HG02678 (cell line): ENCODE results near the gene STT3B.

Source experiments
- ATAC-seq: cut with Tn5 transposase; IDR thresholded peaks from one replicate; pipeline ENCODE4 v1.9.1; 2021; ENCODE audit warnings: mild to moderate bottlenecking, moderate library complexity; ENCODE audit not compliant: unreplicated experiment

STT3B gene

DNA sequence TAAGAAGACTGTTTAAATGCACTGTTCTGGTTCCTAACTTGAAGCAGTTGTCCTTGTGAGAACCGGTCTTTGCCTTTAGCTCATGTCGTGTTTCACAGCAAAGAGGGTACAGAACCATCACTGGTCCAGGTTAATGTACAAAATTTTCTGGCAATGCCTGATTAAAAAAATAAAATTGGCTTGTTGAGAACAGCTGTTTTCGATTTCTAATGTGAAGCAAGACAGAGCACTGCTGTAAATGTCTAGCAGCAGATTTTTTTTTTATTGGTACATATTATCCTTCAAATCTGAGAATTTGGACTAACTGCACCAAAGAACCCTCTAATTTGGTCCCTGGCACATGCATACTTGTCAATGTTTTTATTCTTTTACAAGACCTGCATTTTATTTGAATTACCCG, 103.3 kb downstream of the STT3B start:
- no peak for ATAC-seq

- ATAC-seq, result no peak
These were observed 104.1 kb downstream of the STT3B start for GRCh38 chr3:31636694-31637442.

- ATAC-seq, result no peak
These were observed 107.1 kb downstream of the STT3B start for GRCh38 chr3:31639828-31640227.

DNA sequence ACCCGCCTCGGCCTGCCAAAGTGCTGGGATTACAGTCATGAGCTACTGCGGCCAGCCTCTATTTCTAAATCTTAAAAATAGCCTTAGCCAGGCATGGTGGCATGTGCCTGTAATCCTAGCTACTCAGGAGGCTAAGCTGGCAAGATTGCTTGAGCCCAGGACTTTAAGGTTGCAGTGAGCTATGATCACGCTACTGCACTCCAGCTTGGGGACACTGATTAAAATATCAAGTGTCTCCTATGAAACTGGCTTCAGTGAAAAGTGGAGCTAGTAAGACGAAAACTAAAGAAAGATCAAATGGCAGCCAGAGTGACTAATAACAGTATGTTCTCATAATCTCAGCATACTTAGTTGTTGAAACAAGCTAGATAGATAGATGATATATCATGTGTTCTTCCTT, 112.5 kb downstream of the STT3B start:
- ATAC-seq, result no peak

- no peak for ATAC-seq
These were observed 115.7 kb downstream of the STT3B start for GRCh38 chr3:31648286-31648968.

- no peak for ATAC-seq
These were observed 119.6 kb downstream of the STT3B start for GRCh38 chr3:31652296-31652695.

DNA sequence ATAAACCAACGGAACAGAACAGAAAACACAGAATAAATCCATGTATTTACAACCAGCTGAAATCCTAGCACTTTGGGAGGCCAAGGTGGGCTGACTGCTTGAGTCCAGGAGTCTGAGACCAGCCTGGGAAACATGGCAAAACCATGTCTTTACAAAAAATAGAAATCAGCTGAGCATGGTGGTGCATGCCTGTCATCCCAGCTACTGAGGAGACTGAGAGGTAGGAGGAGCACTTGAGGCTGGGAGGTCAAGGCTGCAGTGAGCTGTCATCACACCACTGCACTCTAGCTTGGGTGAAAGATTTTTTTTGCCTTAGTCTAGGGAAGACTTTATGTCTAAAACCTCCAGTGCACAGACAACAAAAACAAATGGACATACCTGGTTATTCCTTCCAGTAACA, 120.7 kb downstream of the STT3B start:
- no peak for ATAC-seq

- ATAC-seq, result no peak
These were observed 122.3 kb downstream of the STT3B start for GRCh38 chr3:31654998-31655397.

DNA sequence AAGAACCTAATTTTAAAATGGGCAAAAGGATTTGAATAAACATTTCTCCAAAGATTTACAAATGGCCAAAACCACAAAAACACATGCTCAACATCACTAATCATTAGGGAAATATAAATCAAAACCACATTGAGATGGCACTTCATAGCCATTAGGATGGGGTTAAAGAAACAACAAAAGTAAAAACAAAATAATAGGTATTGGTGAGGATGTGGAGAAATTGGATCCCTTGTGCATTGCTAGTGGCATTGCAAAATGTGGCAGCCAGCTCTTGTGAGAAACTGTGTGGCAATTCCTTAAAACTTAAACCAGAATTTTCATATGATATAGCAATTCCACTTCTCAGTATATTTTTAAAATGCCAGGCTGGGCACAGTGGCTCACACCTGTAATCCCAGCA, 126.5 kb downstream of the STT3B start:
- no peak for ATAC-seq

GRCh38 chr3:31661286-31661685, 128.6 kb downstream of the STT3B start:
- ATAC-seq, result no peak

DNA sequence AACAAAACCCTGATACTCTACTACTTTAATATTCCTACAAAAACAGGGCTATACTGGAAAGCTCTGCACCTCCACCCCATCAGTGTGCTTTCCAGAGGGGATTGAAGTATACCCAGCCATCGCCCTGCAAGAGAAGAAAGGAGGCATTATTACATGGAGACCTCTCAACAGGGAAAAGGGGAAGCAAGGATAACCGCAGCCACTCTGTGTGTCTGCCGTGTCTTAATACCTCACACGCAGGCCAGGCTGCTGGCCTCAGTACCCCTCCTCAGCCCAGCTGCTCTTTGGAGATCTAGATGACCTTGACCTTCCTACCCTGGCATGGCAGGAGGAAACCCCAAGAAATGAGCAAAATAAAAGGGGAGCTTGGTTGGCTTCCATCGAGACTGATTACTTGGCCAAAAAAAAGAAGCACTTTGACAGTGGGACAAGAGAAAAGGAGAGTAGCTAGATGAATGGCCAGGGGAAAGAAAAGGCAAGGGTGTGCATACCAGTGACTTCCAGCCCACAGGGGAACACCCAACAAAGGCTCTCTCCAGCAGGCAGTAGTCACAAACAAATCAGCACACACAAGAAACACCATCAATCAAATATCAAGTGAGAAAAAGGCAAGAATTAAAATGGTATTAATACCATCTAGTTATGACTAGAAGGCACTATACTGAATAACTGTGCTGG, 129.4 kb downstream of the STT3B start:
- no peak for ATAC-seq

GRCh38 chr3:31664031-31664430, 131.3 kb downstream of the STT3B start:
- no peak for ATAC-seq

GRCh38 chr3:31667582-31667981, 134.9 kb downstream of the STT3B start:
- no peak for ATAC-seq

DNA sequence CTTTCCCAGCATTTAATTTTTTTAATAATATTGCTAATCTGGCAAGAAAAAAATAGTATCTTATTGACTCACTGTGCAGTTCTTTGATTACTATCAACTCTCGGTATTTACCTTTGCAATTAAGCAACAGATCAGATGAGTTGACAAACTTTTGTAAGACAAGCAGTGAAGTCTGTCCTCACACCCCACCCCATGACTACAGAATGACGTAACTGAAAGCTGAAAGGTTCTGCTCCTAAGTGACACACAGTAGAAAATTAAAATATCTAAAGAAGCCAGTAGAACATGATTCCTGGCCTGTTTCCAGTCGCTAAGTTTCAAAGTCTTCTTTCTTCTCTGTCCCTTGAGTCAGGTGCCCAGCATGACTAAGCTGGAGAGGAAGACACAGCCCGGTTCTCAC, 135.5 kb downstream of the STT3B start:
- no peak for ATAC-seq

DNA sequence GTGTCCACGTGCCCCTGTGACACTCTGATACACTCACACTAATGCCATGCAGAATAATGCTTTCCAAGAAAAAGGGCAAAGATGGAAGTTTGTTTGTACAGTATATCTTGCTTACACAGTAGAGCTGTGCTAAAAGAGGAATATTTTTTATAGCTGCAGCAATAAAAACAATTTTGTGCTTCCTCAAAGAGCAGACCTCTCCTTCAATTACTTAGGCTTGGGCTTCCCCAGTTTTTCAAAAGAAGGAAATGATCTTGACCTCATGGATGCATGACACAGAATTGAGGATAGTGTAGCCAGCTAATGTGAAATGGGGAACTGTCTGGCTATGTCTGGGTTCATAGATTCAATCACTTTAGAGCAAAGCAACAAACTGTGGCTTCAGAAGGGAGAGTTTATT, 137.4 kb downstream of the STT3B start:
- no peak for ATAC-seq

DNA sequence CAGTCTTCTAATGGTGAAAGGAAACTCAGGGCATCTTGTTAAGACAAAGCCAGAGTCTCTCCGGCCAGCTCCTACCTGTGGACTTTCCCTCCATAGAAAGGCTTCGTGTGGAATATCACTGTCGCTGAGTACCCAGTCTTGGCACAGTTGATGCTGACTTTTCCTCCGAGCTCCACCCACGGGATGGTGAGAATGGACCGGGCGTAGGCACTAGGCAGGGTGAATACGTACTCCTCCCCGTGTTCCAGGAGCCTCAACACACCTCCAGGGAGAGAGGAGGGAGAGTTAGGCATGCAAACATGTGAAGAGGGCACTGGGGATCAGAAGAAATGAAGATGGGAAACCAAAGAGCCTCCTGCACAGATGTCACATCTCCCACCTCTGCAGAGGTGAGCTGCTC, 138.0 kb downstream of the STT3B start:
- no peak for ATAC-seq

DNA sequence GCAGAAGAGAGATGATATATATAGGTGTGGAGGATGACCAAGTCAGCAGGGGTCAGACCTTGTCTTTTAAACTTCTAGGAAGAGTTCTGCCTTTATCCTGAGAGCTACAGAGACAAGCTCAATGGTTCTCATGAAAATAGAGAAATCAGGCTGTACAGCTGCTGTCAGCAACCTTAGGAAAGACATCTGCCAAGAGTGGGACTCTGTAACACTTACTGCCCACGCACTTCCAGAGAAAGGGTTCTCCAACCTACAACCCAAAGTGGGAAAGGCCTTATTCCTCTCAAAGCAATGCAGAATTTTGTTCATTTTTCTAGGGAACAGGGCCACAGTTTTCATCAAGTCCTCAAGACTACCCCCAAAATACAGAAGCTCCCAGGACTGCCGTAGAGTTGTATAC, 138.7 kb downstream of the STT3B start:
- no peak for ATAC-seq

GRCh38 chr3:31671976-31672375, 139.3 kb downstream of the STT3B start:
- ATAC-seq, result no peak

GRCh38 chr3:31673950-31674349, 141.2 kb downstream of the STT3B start:
- no peak for ATAC-seq

DNA sequence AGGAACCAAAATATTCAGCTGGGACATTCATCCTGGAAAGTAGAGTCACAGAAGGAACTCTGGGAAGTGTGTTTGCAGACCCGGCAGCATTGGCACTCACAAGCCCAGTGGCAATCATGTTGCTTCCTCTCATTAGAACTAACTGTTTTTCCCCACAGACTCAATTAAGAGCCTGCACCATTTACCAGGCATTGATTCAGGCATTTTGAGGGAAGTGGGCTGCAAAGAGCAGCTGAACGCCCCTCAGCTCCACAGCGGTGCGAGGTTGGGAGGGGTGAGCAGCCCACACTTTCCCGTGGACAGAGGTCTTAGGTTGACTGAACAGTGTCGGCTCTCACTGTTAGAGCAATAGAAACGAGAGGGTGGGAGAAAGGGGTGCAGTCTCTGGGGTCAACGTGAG, 143.8 kb downstream of the STT3B start:
- no peak for ATAC-seq

DNA sequence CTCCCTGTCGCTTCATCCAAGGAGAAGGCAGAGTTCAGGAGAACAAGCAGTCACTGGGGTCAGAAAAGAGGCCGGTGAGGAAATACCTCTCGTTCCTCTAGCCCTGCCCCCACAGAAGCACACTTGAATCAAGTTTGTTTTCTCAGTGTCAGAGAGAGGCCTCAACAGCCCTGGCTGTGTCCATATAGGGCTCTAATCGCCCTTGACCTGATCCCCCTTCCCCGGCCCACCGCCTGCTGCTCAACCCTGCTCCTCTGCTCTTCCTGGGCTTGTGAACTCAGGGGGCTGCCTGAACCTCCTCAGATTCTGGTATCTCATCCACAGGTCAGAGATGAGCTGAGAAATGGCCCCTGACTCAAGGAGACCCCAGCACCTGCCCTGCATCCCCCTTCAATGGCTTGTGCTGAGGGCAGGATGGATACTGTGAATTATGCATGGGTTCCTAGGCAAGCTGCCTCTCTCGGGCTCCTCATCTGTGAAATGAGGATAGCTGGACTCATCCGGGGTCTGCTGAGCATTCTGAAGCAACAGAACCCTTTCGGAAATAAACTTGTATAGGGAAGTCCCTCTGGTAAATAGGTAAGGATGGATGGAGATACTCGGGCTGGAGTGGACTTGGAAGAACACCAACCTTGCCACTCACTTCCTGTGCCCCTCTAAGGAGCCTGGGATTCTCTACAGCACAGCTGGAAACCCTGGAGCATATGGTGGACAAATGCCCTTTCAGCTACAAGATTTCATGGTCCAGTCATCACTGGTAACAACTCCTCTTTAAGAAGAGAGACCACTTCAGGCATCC, 147.5 kb downstream of the STT3B start:
- no peak for ATAC-seq
